Measurements from ENCODE around the gene NBEAL2. TPM values are rescaled to one million over a fixed set of nuclear protein-coding genes. Genes with fewer than 3 reads are reported as not detected.

NBEAL2 gene
- total RNA-seq, 1 donor from 2014 or later, result 116 TPM

GRCh38 chr3:46976326-46977190 lies 2.9 kb upstream of the NBEAL2 start, which contains the start of gene CCDC12:
TSS of gene CCDC12 (minus strand) at chr3:46976745. CDS start at chr3:46976732, 13 bp downstream.
- Histone ChIP-seq H3K4me1 (peaks cover 54% of the 10 kb centered on the region), H3K36me3 (no peaks in the 10 kb centered on the region), H3K27ac (peak within 1 kb of the TSS; percentile 87), H3K27me3 (no peaks in the 10 kb centered on the region), H3K4me3 (peak within 1 kb of the TSS; percentile 79), H3K9me3 (no peaks in the 10 kb centered on the region)
- intact Hi-C loops (cut with DNase I), result no loop called here
- DNase-seq, result peak; percentile 95
- TF ChIP-seq CTCF (IDR thresholded peaks at IDR 0.05), result no peak
- ATAC-seq, result peak; percentile 85

- DNase-seq, result no peak
- Histone ChIP-seq H3K27me3 (no peaks in the 10 kb centered on the region), H3K36me3 (no peaks in the 10 kb centered on the region), H3K27ac (peak overlapping the region; percentile 91), H3K4me1 (peaks cover 54% of the 10 kb centered on the region), H3K9me3 (no peaks in the 10 kb centered on the region), H3K4me3 (no peak overlapping the region)
- TF ChIP-seq CTCF (IDR thresholded peaks at IDR 0.05), result no peak
- intact Hi-C loops (cut with DNase I), result no loop called here
- ATAC-seq, result no peak
Observed at GRCh38 chr3:46977811-46978195, 1.7 kb upstream of the NBEAL2 start.

- TF ChIP-seq CTCF (IDR thresholded peaks at IDR 0.05), result no peak
- no peaks in the 10 kb centered on the region for H3K27me3 ChIP-seq
- peaks cover 54% of the 10 kb centered on the region for H3K4me1 ChIP-seq
- DNase-seq (peak; percentile 60), ATAC-seq (no peak)
- H3K27ac ChIP-seq, result peak overlapping the region; percentile 91
- H3K9me3 ChIP-seq, result no peaks in the 10 kb centered on the region
- intact Hi-C loops (cut with DNase I), result no loop called here
- no peaks in the 10 kb centered on the region for H3K36me3 ChIP-seq
- peak overlapping the region; percentile 78 for H3K4me3 ChIP-seq
Observed at GRCh38 chr3:46978381-46978780, 1.1 kb upstream of the NBEAL2 start.

- peak overlapping the region; percentile 78 for H3K4me3 ChIP-seq
Observed at GRCh38 chr3:46979958-46980497, 562 bp downstream of the NBEAL2 start.

GRCh38 chr3:46981932-46982471 lies 2.5 kb downstream of the NBEAL2 start:
- no peaks in the 10 kb centered on the region for H3K36me3 ChIP-seq
- no peaks in the 10 kb centered on the region for H3K27me3 ChIP-seq
- intact Hi-C loops (cut with DNase I), result no loop called here
- peaks cover 45% of the 10 kb centered on the region for H3K4me1 ChIP-seq
- peak overlapping the region; percentile 78 for H3K4me3 ChIP-seq
- TF ChIP-seq CTCF (IDR thresholded peaks at IDR 0.05), result no peak
- H3K27ac ChIP-seq, result peak overlapping the region; percentile 53
- H3K9me3 ChIP-seq, result no peaks in the 10 kb centered on the region
- DNase-seq, result peak; percentile 78
- peak; percentile 2 for ATAC-seq

More at GRCh38 chr3:46979958-46980497, 562 bp downstream of the NBEAL2 start:
- intact Hi-C loops (cut with DNase I), result no loop called here
- no peak for TF ChIP-seq CTCF (IDR thresholded peaks at IDR 0.05)
- ATAC-seq, result no peak
- H3K4me1 ChIP-seq, result peaks cover 47% of the 10 kb centered on the region
- DNase-seq, result peak; percentile 75
- peak overlapping the region; percentile 91 for H3K27ac ChIP-seq
- H3K27me3 ChIP-seq, result no peaks in the 10 kb centered on the region
- no peaks in the 10 kb centered on the region for H3K9me3 ChIP-seq
- H3K36me3 ChIP-seq, result no peaks in the 10 kb centered on the region
